ENCODE data around the gene HFM1. TPM values are rescaled to one million over a fixed set of nuclear protein-coding genes. Genes with fewer than 3 reads are reported as not detected.

The HFM1 gene
- polyA plus RNA-seq, 1 donor (not counting 4 experiments of a cell fraction or from before 2014, with no cell fraction given): not detected

DNA sequence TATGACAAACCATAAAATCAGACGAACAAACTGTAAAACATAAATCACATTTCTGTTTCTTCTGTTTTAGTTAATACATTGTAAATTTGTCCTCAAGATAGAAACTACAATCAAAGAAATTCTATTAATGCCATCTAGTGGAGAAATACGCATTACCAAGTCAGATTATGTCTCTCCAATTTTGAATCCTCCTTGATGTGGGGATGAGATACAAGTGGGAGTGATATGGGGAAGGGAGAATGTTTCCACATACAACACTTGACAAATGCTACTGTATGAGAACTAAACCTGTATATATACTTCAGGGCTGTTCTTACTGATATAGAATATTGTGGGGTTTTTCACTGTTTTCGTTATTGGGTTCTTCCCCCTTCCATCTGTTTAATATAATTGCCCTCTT is 2.6 kb downstream of the HFM1 start:
- Histone ChIP-seq H4K20me1 (ENCODE audit: control insufficient read depth, extremely low read depth, insufficient read depth, low read length) (no peaks in the 10 kb centered on the region), H3K27ac (ENCODE audit: control insufficient read depth, insufficient read depth, low read length) (no peak overlapping the region), H3K36me3 (ENCODE audit: control insufficient read depth in 2 of 2, extremely low read depth in 1 of 2, insufficient read depth in 2 of 2, low read length in 2 of 2) (no peaks in the 10 kb centered on the region), H3K9me1 (ENCODE audit: control insufficient read depth, extremely low read depth, insufficient read depth, low read length) (no peaks in the 10 kb centered on the region), H3K4me3 (ENCODE audit: control insufficient read depth in 2 of 3, extremely low read depth in 1 of 3, insufficient read depth in 2 of 3, low read depth in 1 of 3, low read length in 3 of 3) (no peak overlapping the region), H3K27me3 (ENCODE audit: control insufficient read depth, extremely low read depth, insufficient read depth, low read length) (peaks cover 12% of the 10 kb centered on the region), H3K79me2 (ENCODE audit: control insufficient read depth, insufficient read depth, low read length) (no peaks in the 10 kb centered on the region), H2AFZ (ENCODE audit: control insufficient read depth, low read length) (no peak overlapping the region), H3K4me2 (ENCODE audit: control insufficient read depth, extremely low read depth, insufficient read depth, low read depth, low read length) (no peak overlapping the region), H3K9ac (ENCODE audit: control insufficient read depth, extremely low read depth, insufficient read depth, low read length) (no peak overlapping the region), H3K4me1 (ENCODE audit: control insufficient read depth, extremely low read depth, insufficient read depth, low read length) (no peaks in the 10 kb centered on the region), H3K9me3 (ENCODE audit: control insufficient read depth, low read depth, low read length) (no peaks in the 10 kb centered on the region)
- FAIRE-seq: peak; percentile 32
- no peak for TF ChIP-seq EZH2 (IDR thresholded peaks at IDR 0.05; ENCODE audit: low read length)
- TF ChIP-seq, protein P1, sequence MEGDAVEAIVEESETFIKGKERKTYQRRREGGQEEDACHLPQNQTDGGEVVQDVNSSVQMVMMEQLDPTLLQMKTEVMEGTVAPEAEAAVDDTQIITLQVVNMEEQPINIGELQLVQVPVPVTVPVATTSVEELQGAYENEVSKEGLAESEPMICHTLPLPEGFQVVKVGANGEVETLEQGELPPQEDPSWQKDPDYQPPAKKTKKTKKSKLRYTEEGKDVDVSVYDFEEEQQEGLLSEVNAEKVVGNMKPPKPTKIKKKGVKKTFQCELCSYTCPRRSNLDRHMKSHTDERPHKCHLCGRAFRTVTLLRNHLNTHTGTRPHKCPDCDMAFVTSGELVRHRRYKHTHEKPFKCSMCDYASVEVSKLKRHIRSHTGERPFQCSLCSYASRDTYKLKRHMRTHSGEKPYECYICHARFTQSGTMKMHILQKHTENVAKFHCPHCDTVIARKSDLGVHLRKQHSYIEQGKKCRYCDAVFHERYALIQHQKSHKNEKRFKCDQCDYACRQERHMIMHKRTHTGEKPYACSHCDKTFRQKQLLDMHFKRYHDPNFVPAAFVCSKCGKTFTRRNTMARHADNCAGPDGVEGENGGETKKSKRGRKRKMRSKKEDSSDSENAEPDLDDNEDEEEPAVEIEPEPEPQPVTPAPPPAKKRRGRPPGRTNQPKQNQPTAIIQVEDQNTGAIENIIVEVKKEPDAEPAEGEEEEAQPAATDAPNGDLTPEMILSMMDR (optimal IDR thresholded peaks at IDR 0.05 in 1 of 3, IDR thresholded peaks at IDR 0.05 in 1 of 3, conservative IDR thresholded peaks at IDR 0.05 in 1 of 3; ENCODE audit: extremely low read depth in 1 of 3, insufficient read depth in 2 of 3, low read length in 3 of 3): peak in 2 of 3 experiments; percentile 26 to 51
- dilution Hi-C loops (cut with MboI; ENCODE audit: extremely low pct_ligation_motif_present, low sequenced_read_pairs): no loop called here
- no peak for DNase-seq (ENCODE audit: low read depth, low spot score)

DNA sequence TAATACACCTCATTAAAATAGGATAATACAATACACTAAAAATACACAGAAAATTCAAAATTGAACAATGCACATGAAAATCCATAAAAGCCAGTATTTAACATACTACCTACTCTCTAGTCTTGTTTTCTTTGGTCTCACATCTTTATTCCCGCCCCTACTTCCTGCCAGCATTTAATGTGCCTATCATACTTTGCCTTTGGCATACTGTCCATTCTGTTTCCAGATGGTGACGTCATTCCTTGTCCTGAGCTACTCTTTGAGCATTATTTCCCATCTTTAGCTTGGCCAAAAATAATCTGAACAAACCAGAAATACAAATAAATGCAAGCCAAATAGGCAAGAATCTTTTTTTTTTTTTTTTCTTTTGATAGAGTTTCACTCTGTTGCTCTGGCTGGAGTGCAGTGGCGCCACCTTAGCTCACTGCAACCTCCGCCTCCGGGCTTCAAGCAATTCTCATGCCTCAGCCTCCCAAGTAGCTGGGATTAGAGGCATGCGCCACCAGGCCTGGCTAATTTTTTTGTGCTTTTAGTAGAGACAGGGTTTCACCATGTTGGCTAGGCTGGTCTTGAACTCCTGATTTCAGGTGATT is 4.4 kb downstream of the HFM1 start:
- DNase-seq (ENCODE audit: low read depth, low spot score): no peak
- Histone ChIP-seq H3K4me2 (ENCODE audit: control insufficient read depth, extremely low read depth, insufficient read depth, low read depth, low read length) (no peak overlapping the region), H3K9me3 (ENCODE audit: control insufficient read depth, low read depth, low read length) (no peaks in the 10 kb centered on the region), H3K9ac (ENCODE audit: control insufficient read depth, extremely low read depth, insufficient read depth, low read length) (no peak overlapping the region), H2AFZ (ENCODE audit: control insufficient read depth, low read length) (no peak overlapping the region), H3K36me3 (ENCODE audit: control insufficient read depth in 2 of 2, extremely low read depth in 1 of 2, insufficient read depth in 2 of 2, low read length in 2 of 2) (no peaks in the 10 kb centered on the region), H3K9me1 (ENCODE audit: control insufficient read depth, extremely low read depth, insufficient read depth, low read length) (no peaks in the 10 kb centered on the region), H3K27ac (ENCODE audit: control insufficient read depth, insufficient read depth, low read length) (no peak overlapping the region), H4K20me1 (ENCODE audit: control insufficient read depth, extremely low read depth, insufficient read depth, low read length) (no peaks in the 10 kb centered on the region), H3K4me3 (ENCODE audit: control insufficient read depth in 2 of 3, extremely low read depth in 1 of 3, insufficient read depth in 2 of 3, low read depth in 1 of 3, low read length in 3 of 3) (no peak overlapping the region), H3K79me2 (ENCODE audit: control insufficient read depth, insufficient read depth, low read length) (no peaks in the 10 kb centered on the region), H3K27me3 (ENCODE audit: control insufficient read depth, extremely low read depth, insufficient read depth, low read length) (peaks cover 15% of the 10 kb centered on the region), H3K4me1 (ENCODE audit: control insufficient read depth, extremely low read depth, insufficient read depth, low read length) (no peaks in the 10 kb centered on the region)
- no peak for TF ChIP-seq EZH2 (IDR thresholded peaks at IDR 0.05; ENCODE audit: low read length)
- TF ChIP-seq, protein P1 (optimal IDR thresholded peaks at IDR 0.05 in 1 of 3, IDR thresholded peaks at IDR 0.05 in 1 of 3, conservative IDR thresholded peaks at IDR 0.05 in 1 of 3; ENCODE audit: extremely low read depth in 1 of 3, insufficient read depth in 2 of 3, low read length in 3 of 3): no peak
- no peak for FAIRE-seq
- dilution Hi-C loops (cut with MboI; ENCODE audit: extremely low pct_ligation_motif_present, low sequenced_read_pairs): no loop called here

All from keratinocyte (primary cell).